Lung (tissue), 12 donors: ENCODE measurements around the gene TMEM144. TPM values are rescaled to one million over a fixed set of nuclear protein-coding genes. Genes with fewer than 3 reads are reported as not detected.

ENCODE experiments used
- ATAC-seq: fragments of 200-7000 bp; cut with Tn5 transposase; one replicate; pipeline ENCODE4 v1.9.1; 2020; ENCODE audit warnings: moderate number of reproducible peaks; ENCODE audit not compliant: insufficient read depth, low FRiP score
- DNase-seq, 3 donors: peaks; one replicate each; pipeline ENCODE4 v3.0.0-alpha.2; 2013 to 2017
- H3K27ac ChIP-seq, 2 donors: one replicate each; pipeline ENCODE4 v1.5.1; 2013; ENCODE audit warnings: mild to moderate bottlenecking in 2 of 2, moderate library complexity in 2 of 2, control low read depth in 1 of 2, inconsistent platforms in 1 of 2, low read depth in 1 of 2, low read length in 1 of 2
- H3K27me3 ChIP-seq, 3 donors: one replicate each; pipeline ENCODE4 v1.5.1; 2013; ENCODE audit warnings: low read length in 2 of 3; ENCODE audit not compliant: control insufficient read depth in 3 of 3, insufficient read depth in 3 of 3
- H3K36me3 ChIP-seq, 4 donors: one replicate each; pipeline ENCODE4 v1.5.1; 2013; ENCODE audit warnings: low read length in 4 of 4, mild to moderate bottlenecking in 1 of 4, moderate library complexity in 1 of 4; ENCODE audit not compliant: control insufficient read depth in 4 of 4, insufficient read depth in 4 of 4
- H3K4me1 ChIP-seq, 5 donors: one replicate each; pipeline ENCODE4 v1.5.1; 2013; ENCODE audit warnings: low read length in 5 of 5, mild to moderate bottlenecking in 2 of 5, moderate library complexity in 1 of 5; ENCODE audit not compliant: control insufficient read depth in 5 of 5, insufficient read depth in 5 of 5
- H3K4me3 ChIP-seq: one replicate; pipeline ENCODE4 v1.5.1; 2013; ENCODE audit warnings: mild to moderate bottlenecking, control low read depth, moderate library complexity
- H3K9ac ChIP-seq, 2 donors: one replicate each; pipeline ENCODE4 v1.5.1; 2013; ENCODE audit warnings: low read length in 2 of 2, control low read depth in 1 of 2; ENCODE audit not compliant: insufficient read depth in 1 of 2
- H3K9me3 ChIP-seq, 4 donors: one replicate each; pipeline ENCODE4 v1.5.1; 2013; ENCODE audit warnings: low read length in 3 of 4, mild to moderate bottlenecking in 1 of 4, moderate library complexity in 1 of 4; ENCODE audit not compliant: control insufficient read depth in 4 of 4, insufficient read depth in 3 of 4
- WGBS, 2 donors: extraction: QIAGEN DNeasy Blood & Tissue Kit; methylation state at CpG; one replicate each; pipeline ENCODE4 v1.1.7; 2013; 5-methylcytosine and 5-hydroxymethylcytosine counted together
- polyA plus RNA-seq, 2 donors: library from polyadenylated mRNA; stranded (reverse); fragments of 200-250 nt; gene quantifications; one replicate each; pipeline ENCODE4 v1.2.1, GENCODE V29; 2013
- total RNA-seq, 2 donors: library from RNA; depleted of rRNA in 1 of 2; stranded (reverse); fragments of >200 nt in 1 of 2; gene quantifications; one replicate each; pipeline ENCODE4 v1.2.1, GENCODE V29; 2014 to 2021
- TF ChIP-seq, protein P1 (sequence below): IDR thresholded peaks from 2 replicates; pipeline ENCODE4 v1.5.1; 2012; ENCODE audit warnings: mild to moderate bottlenecking; ENCODE audit errors: control extremely low read depth, extremely low read depth
- donor health status: control.
- donor health status: control.
- donor health status: Bipolar disorder and iron deficiency.
- donor health status: healthy.
- donor health status: DM: yes; HTN: yes; CAD: no.

TMEM144 gene
- total and polyA plus RNA-seq, 4 donors = 3.7 to 17.3 (median 11.6) TPM

- Histone ChIP-seq H3K27ac (peak overlapping the region in 1 of 2 donors; percentile 45), H3K4me3 (no peak overlapping the region), H3K9me3 (no peaks in the 10 kb centered on the region), H3K4me1 (peaks cover 0 to 8% (median 5%) of the 10 kb centered on the region in 5 donors), H3K27me3 (no peaks in the 10 kb centered on the region), H3K36me3 (peaks cover 0 to 3% (median under 1%) of the 10 kb centered on the region in 4 donors), H3K9ac (peak overlapping the region; percentile 17 to 20)
- no peak for ATAC-seq
- peak in 1 of 3 donors; percentile 2 for DNase-seq
- WGBS, 2 donors = 46 to 56% methylated on average over 3 of the region's 3 CpGs
- TF ChIP-seq, protein P1, sequence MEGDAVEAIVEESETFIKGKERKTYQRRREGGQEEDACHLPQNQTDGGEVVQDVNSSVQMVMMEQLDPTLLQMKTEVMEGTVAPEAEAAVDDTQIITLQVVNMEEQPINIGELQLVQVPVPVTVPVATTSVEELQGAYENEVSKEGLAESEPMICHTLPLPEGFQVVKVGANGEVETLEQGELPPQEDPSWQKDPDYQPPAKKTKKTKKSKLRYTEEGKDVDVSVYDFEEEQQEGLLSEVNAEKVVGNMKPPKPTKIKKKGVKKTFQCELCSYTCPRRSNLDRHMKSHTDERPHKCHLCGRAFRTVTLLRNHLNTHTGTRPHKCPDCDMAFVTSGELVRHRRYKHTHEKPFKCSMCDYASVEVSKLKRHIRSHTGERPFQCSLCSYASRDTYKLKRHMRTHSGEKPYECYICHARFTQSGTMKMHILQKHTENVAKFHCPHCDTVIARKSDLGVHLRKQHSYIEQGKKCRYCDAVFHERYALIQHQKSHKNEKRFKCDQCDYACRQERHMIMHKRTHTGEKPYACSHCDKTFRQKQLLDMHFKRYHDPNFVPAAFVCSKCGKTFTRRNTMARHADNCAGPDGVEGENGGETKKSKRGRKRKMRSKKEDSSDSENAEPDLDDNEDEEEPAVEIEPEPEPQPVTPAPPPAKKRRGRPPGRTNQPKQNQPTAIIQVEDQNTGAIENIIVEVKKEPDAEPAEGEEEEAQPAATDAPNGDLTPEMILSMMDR = no peak
These were observed 936 bp downstream of the TMEM144 start for GRCh38 chr4:158211222-158211621.

- WGBS, 2 donors = 85 to 90% methylated on average over 2 of the region's 2 CpGs
- Histone ChIP-seq H3K36me3 (peaks cover 0 to 3% (median under 1%) of the 10 kb centered on the region in 4 donors), H3K9ac (no peak overlapping the region), H3K4me3 (no peak overlapping the region), H3K4me1 (peaks cover 0 to 11% (median 5%) of the 10 kb centered on the region in 5 donors), H3K27me3 (no peaks in the 10 kb centered on the region), H3K27ac (no peak overlapping the region), H3K9me3 (no peaks in the 10 kb centered on the region)
- DNase-seq = no peak
- TF ChIP-seq, protein P1 = no peak
- ATAC-seq = no peak
These were observed 3.2 kb downstream of the TMEM144 start for GRCh38 chr4:158213466-158213865.

DNA sequence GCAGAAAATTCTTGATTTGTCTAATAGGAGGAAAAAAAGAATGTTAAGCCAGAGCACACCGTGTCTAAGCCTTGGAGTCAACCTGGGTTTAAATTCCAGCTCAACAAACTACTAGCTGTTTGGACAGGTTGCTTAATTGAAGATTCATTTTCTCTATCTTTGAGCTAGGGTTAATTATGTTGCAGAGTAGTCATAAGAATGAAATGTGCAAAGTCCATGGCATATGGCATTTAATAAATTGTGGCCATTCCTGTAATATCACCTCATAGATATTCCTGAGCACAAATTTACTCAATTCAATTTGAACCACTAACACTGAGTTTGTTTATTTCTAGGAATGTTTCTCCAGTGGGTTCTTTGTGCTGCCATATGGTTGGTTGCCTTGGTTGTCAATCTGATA, 4.6 kb downstream of the TMEM144 start:
- TF ChIP-seq, protein P1 = no peak
- 84 to 97% methylated on average over 1 of the region's 1 CpG for WGBS, 2 donors
- DNase-seq (no peak), ATAC-seq (no peak)
- Histone ChIP-seq H3K36me3 (peaks cover 0 to 12% (median under 1%) of the 10 kb centered on the region in 4 donors), H3K4me3 (no peak overlapping the region), H3K27me3 (no peaks in the 10 kb centered on the region), H3K4me1 (peaks cover 0 to 11% (median 5%) of the 10 kb centered on the region in 5 donors), H3K9ac (no peak overlapping the region), H3K9me3 (no peaks in the 10 kb centered on the region), H3K27ac (no peak overlapping the region)

GRCh38 chr4:158217763-158218162, 7.5 kb downstream of the TMEM144 start:
- WGBS, 2 donors = 90 to 95% methylated on average over 5 of the region's 5 CpGs
- Histone ChIP-seq H3K27ac (peak overlapping the region in 1 of 2 donors; percentile 70), H3K36me3 (peaks cover 0 to 18% (median 3%) of the 10 kb centered on the region in 4 donors), H3K4me1 (peaks cover 0 to 5% (median 0%) of the 10 kb centered on the region in 5 donors), H3K4me3 (no peak overlapping the region), H3K9ac (no peak overlapping the region), H3K9me3 (no peaks in the 10 kb centered on the region), H3K27me3 (no peaks in the 10 kb centered on the region)
- no peak for DNase-seq
- TF ChIP-seq, protein P1 = no peak
- ATAC-seq = no peak
